Measurements from ENCODE around the gene LRRC23. TPM values are rescaled to one million over a fixed set of nuclear protein-coding genes. Genes with fewer than 3 reads are reported as not detected.

Gene LRRC23
- total and polyA plus RNA-seq, 2 of the 13 experiments (the other 11 are each of a cell fraction or from before 2014, with no cell fraction given), result 6.0 to 7.8 TPM

GRCh38 chr12:6867413-6868210 lies 37.0 kb upstream of the LRRC23 start, which contains the start of gene TPI1 (continued):
- TF ChIP-seq DZIP1 (CRISPR knock-in tag; IDR thresholded peaks at IDR 0.05) (peak; percentile 25; the same call in 1 of the 2 replicates), ZSCAN20 (CRISPR knock-in tag; IDR thresholded peaks at IDR 0.05; ENCODE audit: borderline replicate concordance) (peak; percentile 86), NONO (IDR thresholded peaks at IDR 0.05) (no peak), NONO (CRISPR knock-in tag; conservative IDR thresholded peaks at IDR 0.05) (peak; percentile 79; the same call in 1 of the 2 replicates), RFXANK (CRISPR knock-in tag; IDR thresholded peaks at IDR 0.05) (peak; percentile 76; the same call in 1 of the 2 replicates), KLF9 (CRISPR knock-in tag; IDR thresholded peaks at IDR 0.05; ENCODE audit: low read depth) (peak; percentile 48; the same call in 1 of the 2 replicates), HOXA9 (CRISPR knock-in tag; IDR thresholded peaks at IDR 0.05; ENCODE audit: borderline replicate concordance) (no peak), TBP (CRISPR knock-in tag; IDR thresholded peaks at IDR 0.05) (no peak), ESRRA (CRISPR knock-in tag; IDR thresholded peaks at IDR 0.05; ENCODE audit: low read depth) (no peak), ZFP36L2 (CRISPR knock-in tag; IDR thresholded peaks at IDR 0.05) (0 out of 2 replicates have a peak, but pooled peaks have one; percentile 20), HES4 (CRISPR knock-in tag; IDR thresholded peaks at IDR 0.05; ENCODE audit: borderline replicate concordance) (peak; percentile 57; the same call in 1 of the 2 replicates), GRHL1 (CRISPR knock-in tag; conservative IDR thresholded peaks at IDR 0.05) (no peak), AGO1 (IDR thresholded peaks at IDR 0.05; ENCODE audit: low read depth, low read length, poor library complexity, severe bottlenecking) (peak; percentile 77), ZNF746 (CRISPR knock-in tag; IDR thresholded peaks at IDR 0.05) (peak; percentile 70; the same call in 1 of the 2 replicates), MED8 (CRISPR knock-in tag; IDR thresholded peaks at IDR 0.05; ENCODE audit: insufficient replicate concordance) (peak; percentile 62), GFI1 (CRISPR knock-in tag; IDR thresholded peaks at IDR 0.05; ENCODE audit: borderline replicate concordance) (0 out of 2 replicates have a peak, but pooled peaks have one; percentile 26), ZNF484 (CRISPR knock-in tag; IDR thresholded peaks at IDR 0.05; ENCODE audit: borderline replicate concordance, low read depth) (peak; percentile 55; the same call in 1 of the 2 replicates), AKNA (CRISPR knock-in tag; IDR thresholded peaks at IDR 0.05; ENCODE audit: borderline replicate concordance) (no peak), IKZF4 (CRISPR knock-in tag; IDR thresholded peaks at IDR 0.05; ENCODE audit: borderline replicate concordance, low read depth, not compliant biosample characterization) (no peak)
